A549 (cell line): ENCODE measurements around the gene HDAC3. TPM values are rescaled to one million over a fixed set of nuclear protein-coding genes. Genes with fewer than 3 reads are reported as not detected.

Experiments
- ATAC-seq, 2 experiments: fragments of 200-7000 bp in 1 of 2; fragments of >200 bp in 1 of 2; cut with Nextera tagmentation in 1 of 2; cut with Tn5 transposase in 1 of 2; 3 replicates each; pipeline versions ENCODE4 v1.8.0 to v1.9.1; 2018 to 2020; ENCODE audit warnings: mild to moderate bottlenecking in 1 of 2, moderate library complexity in 1 of 2
- CTCF ChIA-PET: fragments of 300-600 bp; sonication (Branson Sonifier 250); formaldehyde crosslinking; extraction: SDS; loops from one replicate; lab custom pipeline; 2021; ENCODE audit warnings: antibody characterized with exemption, inconsistent platforms; lab: Yijun Ruan, JAX
- POLR2A ChIA-PET: fragments of 350-600 bp; formaldehyde crosslinking; extraction: SDS; loops from one replicate; lab custom pipeline; 2021; ENCODE audit warnings: antibody characterized with exemption, inconsistent platforms; lab: Yijun Ruan, JAX
- DNase-seq, 2 experiments: peaks; one replicate each; pipeline versions ENCODE4 v3.0.0 to v3.0.0-alpha.2; 2011 to 2016; ENCODE audit warnings: low read depth in 1 of 2, low spot score in 1 of 2
- FAIRE-seq: peaks from 2 replicates; lab custom pipeline; 2011; peaks lifted over from hg19 to GRCh38; lab: Jason Lieb, UNC
- H3K27ac ChIP-seq, 2 experiments: fragments of >200 bp; sonication (Bioruptor Twin); formaldehyde crosslinking; 3 replicates each; pipeline ENCODE4 v1.5.1; 2016 to 2017
- H3K4me1 ChIP-seq: fragments of >200 bp; sonication (Bioruptor Twin); formaldehyde crosslinking; 3 replicates; pipeline ENCODE4 v1.6.1; 2016
- H3K4me2 ChIP-seq: fragments of >200 bp; sonication (Bioruptor Twin); formaldehyde crosslinking; 3 replicates; pipeline ENCODE4 v1.6.1; 2016
- H3K4me3 ChIP-seq: fragments of >200 bp; sonication (Bioruptor Twin); formaldehyde crosslinking; 3 replicates; pipeline ENCODE4 v1.5.1; 2016
- H3K9me3 ChIP-seq: fragments of >200 bp; sonication (Bioruptor Twin); formaldehyde crosslinking; 3 replicates; pipeline ENCODE4 v1.6.1; 2016
- BCL3 ChIP-seq: fragments of >200 bp; sonication (Bioruptor Twin); formaldehyde crosslinking; IDR thresholded peaks from 3 replicates; pipeline ENCODE4 v1.6.1; 2016
- CEBPB ChIP-seq, 2 experiments: fragments of >200 bp in 1 of 2; sonication (Bioruptor Twin) in 1 of 2; formaldehyde crosslinking in 1 of 2; IDR thresholded peaks; 2 replicates each; pipeline ENCODE4 v1.6.1; 2012 to 2016
- CHD4 ChIP-seq: fragments of 200-600 bp; sonication (generic); IDR thresholded peaks from 2 replicates; pipeline ENCODE4 v1.6.1; 2016; ENCODE audit warnings: antibody characterized with exemption, mild to moderate bottlenecking, borderline replicate concordance
- CTCF ChIP-seq: fragments of >200 bp; sonication (Bioruptor Twin); formaldehyde crosslinking; IDR thresholded peaks from 3 replicates; pipeline ENCODE4 v1.5.1; 2016
- ESRRA ChIP-seq: fragments of 150-350 bp; IDR thresholded peaks from 2 replicates; pipeline ENCODE4 v1.6.1; 2014; ENCODE audit warnings: mild to moderate bottlenecking, low read length, borderline replicate concordance
- FOSB ChIP-seq: fragments of 250-450 bp; sonication (Bioruptor Pico); IDR thresholded peaks from 2 replicates; pipeline ENCODE4 v1.5.0; 2020; ENCODE audit warnings: mild to moderate bottlenecking, moderate library complexity
- FOSL2 ChIP-seq, 2 experiments: fragments of 450-650 bp in 1 of 2; fragments of >200 bp in 1 of 2; sonication (Bioruptor Twin) in 1 of 2; formaldehyde crosslinking; IDR thresholded peaks; 2 replicates each; pipeline versions ENCODE4 v1.5.0 to v1.6.1; 2016 to 2020; ENCODE audit warnings: mild to moderate bottlenecking in 1 of 2, moderate library complexity in 1 of 2
- FOXS1 ChIP-seq: fragments of 250-450 bp; sonication (Bioruptor Pico); IDR thresholded peaks from 2 replicates; pipeline ENCODE4 v1.5.0; 2020; ENCODE audit warnings: mild to moderate bottlenecking, moderate library complexity
- HDAC2 ChIP-seq: fragments of 200-600 bp; sonication (generic); IDR thresholded peaks from 2 replicates; pipeline ENCODE4 v1.6.1; 2016
- HES2 ChIP-seq: fragments of >200 bp; sonication (Bioruptor Twin); formaldehyde crosslinking; IDR thresholded peaks from 2 replicates; pipeline ENCODE4 v1.6.1; 2016
- HEYL ChIP-seq: fragments of 250-450 bp; sonication (Bioruptor Pico); IDR thresholded peaks from 2 replicates; pipeline ENCODE4 v1.8.0; 2021; ENCODE audit warnings: mild to moderate bottlenecking, moderate library complexity
- HOXB13 ChIP-seq: fragments of 250-450 bp; sonication (Bioruptor Pico); IDR thresholded peaks from 2 replicates; pipeline ENCODE4 v1.5.0; 2020; ENCODE audit warnings: low read depth, mild to moderate bottlenecking, moderate library complexity
- JUN ChIP-seq, 2 experiments: fragments of >200 bp; sonication (Bioruptor Twin); formaldehyde crosslinking; IDR thresholded peaks; 2 replicates in 1 of 2; 3 replicates in 1 of 2; pipeline ENCODE4 v1.6.1; 2016 to 2017
- KDM5A ChIP-seq: fragments of 200-600 bp; sonication (generic); IDR thresholded peaks from 2 replicates; pipeline ENCODE4 v1.6.1; 2016; ENCODE audit warnings: antibody characterized with exemption, mild to moderate bottlenecking
- MAFK ChIP-seq: fragments of 450-650 bp; IDR thresholded peaks from 2 replicates; pipeline ENCODE4 v1.6.1; 2014; ENCODE audit not compliant: partially characterized antibody
- MAX ChIP-seq: IDR thresholded peaks from 2 replicates; pipeline ENCODE4 v1.6.1; 2012
- MAZ ChIP-seq: fragments of 150-350 bp; IDR thresholded peaks from 2 replicates; pipeline ENCODE4 v1.6.1; 2014; ENCODE audit warnings: antibody characterized with exemption, low read depth, low read length, borderline replicate concordance
- NFE2L2 ChIP-seq: fragments of 150-350 bp; conservative IDR thresholded peaks from 2 replicates; pipeline ENCODE4 v1.6.1; 2014; ENCODE audit warnings: low read length
- NR3C1 ChIP-seq: fragments of >200 bp; sonication (Bioruptor Twin); formaldehyde crosslinking; IDR thresholded peaks from 3 replicates; pipeline ENCODE4 v1.6.1; 2017
- PBX3 ChIP-seq: IDR thresholded peaks from 2 replicates; pipeline ENCODE4 v1.6.1; 2012
- POLR2AphosphoS2 ChIP-seq: conservative IDR thresholded peaks from 2 replicates; pipeline ENCODE4 v1.6.1; 2012; ENCODE audit warnings: low read length, improper control_type of control experiment, inconsistent platforms
- RAD21 ChIP-seq, 2 experiments: fragments of >200 bp in 1 of 2; sonication (Bioruptor Twin) in 1 of 2; formaldehyde crosslinking in 1 of 2; IDR thresholded peaks in 1 of 2; conservative IDR thresholded peaks in 1 of 2; 2 replicates in 1 of 2; 3 replicates in 1 of 2; pipeline ENCODE4 v1.6.1; 2012 to 2018; ENCODE audit warnings: inconsistent platforms in 1 of 2
- REST ChIP-seq: fragments of 200-600 bp; sonication (generic); IDR thresholded peaks from 2 replicates; pipeline ENCODE4 v1.6.1; 2016; ENCODE audit warnings: antibody characterized with exemption, mild to moderate bottlenecking, moderate library complexity
- RFX5 ChIP-seq: fragments of 450-650 bp; IDR thresholded peaks from 2 replicates; pipeline ENCODE4 v1.7.1; 2014; ENCODE audit warnings: antibody characterized with exemption, mild to moderate bottlenecking, moderate library complexity
- RNF2 ChIP-seq: fragments of 200-600 bp; sonication (generic); IDR thresholded peaks from 2 replicates; pipeline ENCODE4 v1.6.1; 2016; ENCODE audit warnings: low read depth, mild to moderate bottlenecking, antibody characterized with exemption, moderate library complexity, borderline replicate concordance
- SMC3 ChIP-seq: fragments of >200 bp; sonication (Bioruptor Twin); formaldehyde crosslinking; IDR thresholded peaks from 3 replicates; pipeline ENCODE4 v1.6.1; 2018; ENCODE audit warnings: inconsistent platforms
- TP53 ChIP-seq: fragments of 250-450 bp; sonication (Bioruptor Pico); IDR thresholded peaks from 2 replicates; pipeline ENCODE4 v1.5.0; 2021; ENCODE audit warnings: mild to moderate bottlenecking, moderate library complexity
- ZC3H11A ChIP-seq: fragments of 450-650 bp; IDR thresholded peaks from 2 replicates; pipeline ENCODE4 v1.6.1; 2014; ENCODE audit warnings: antibody characterized with exemption, mild to moderate bottlenecking
- ZNF302 ChIP-seq: fragments of 250-450 bp; sonication (Bioruptor Pico); IDR thresholded peaks from 2 replicates; pipeline ENCODE4 v1.9.0; 2021; ENCODE audit warnings: inconsistent platforms, mild to moderate bottlenecking, moderate library complexity
- WGBS: methylation state at CpG from one replicate; pipeline ENCODE4 v1.1.6; 2017; ENCODE audit errors: missing lambda C conversion rate; 5-methylcytosine and 5-hydroxymethylcytosine counted together
- polyA plus RNA-seq, 4 experiments: library from polyadenylated mRNA; depleted of rRNA in 3 of 4; stranded (reverse); fragments of >200 nt; fragmentation: RNase III in 1 of 4; extraction: RNeasy Plus Mini Kit Qiagen cat#74134 plus additional on column Dnase treatment in 1 of 4; gene quantifications; 2 replicates in 3 of 4; 3 replicates in 1 of 4; pipeline ENCODE4 v1.2.3, GENCODE V29; 2011 to 2017

HDAC3 gene
- polyA plus RNA-seq, 2 of the 4 experiments (the other 2 are of a cell fraction), result 51.1 to 67.3 TPM

GRCh38 chr5:141641634-141642267, 5.1 kb upstream of the HDAC3 start:
- ChIA-PET CTCF (interaction anchor here (0.9 to 4.1 kb wide), 13 partner anchors 9 to 311 kb away, joined by 3 to 21 read pairs (median 4); partner anchors contain the start of genes DIAPH1 and PCDHGA1), POLR2A (no interaction called here)
- Histone ChIP-seq H3K4me1 (peaks cover 13% of the 10 kb centered on the region; the same call in 2 of the 3 replicates), H3K27ac (no peak overlapping the region), H3K9me3 (no peaks in the 10 kb centered on the region), H3K4me3 (no peak overlapping the region), H3K4me2 (peak overlapping the region; percentile 18; the same call in 1 of the 3 replicates)
- DNase-seq (peak; percentile 71 to 89), FAIRE-seq (no peak), ATAC-seq (peak; percentile 28 to 54; a peak in 3 of 6 replicates)
- WGBS, result 100% methylated on average over 2 of the region's 2 CpGs
- TF ChIP-seq NFE2L2 (peak; percentile 39; the same call in 1 of the 2 replicates), RNF2 (no peak), HOXB13 (CRISPR knock-in tag) (no peak), NR3C1 (no peak), FOSB (CRISPR knock-in tag) (no peak), CTCF (peak; percentile 32; the same call in 2 of the 3 replicates), FOSL2 (IDR thresholded peaks at IDR 0.05) (no peak), FOSL2 (CRISPR knock-in tag; IDR thresholded peaks at IDR 0.05) (peak; percentile 52), PBX3 (no peak), SMC3 (peak; percentile 25; the same call in 1 of the 3 replicates), MAFK (peak; percentile 80), CEBPB (IDR thresholded peaks at IDR 0.05) (0 out of 4 replicates have a peak, but pooled peaks of 1 of the 2 experiments have one; percentile 5), ZC3H11A (no peak), RAD21 (conservative IDR thresholded peaks at IDR 0.05 in 1 of 2, IDR thresholded peaks at IDR 0.05 in 1 of 2) (peak; percentile 11 to 15; a peak in 1 of 5 replicates), TP53 (CRISPR knock-in tag) (no peak)

GRCh38 chr5:141640698-141641097, 4.0 kb upstream of the HDAC3 start:
- WGBS, result 86% methylated on average over 8 of the region's 9 CpGs
- DNase-seq (no peak), ATAC-seq (no peak), FAIRE-seq (no peak)
- Histone ChIP-seq H3K4me1 (peaks cover 16% of the 10 kb centered on the region), H3K9me3 (no peaks in the 10 kb centered on the region), H3K4me3 (no peak overlapping the region), H3K27ac (no peak overlapping the region), H3K4me2 (no peak overlapping the region)
- ChIA-PET CTCF (interaction anchor here (0.7 to 3.6 kb wide), 9 partner anchors 9 to 48 kb away, joined by 3 to 21 read pairs (median 5); partner anchors contain the start of gene DIAPH1), POLR2A (no interaction called here)
- TF ChIP-seq MAZ (no peak), HEYL (no peak), REST (no peak), ZNF302 (CRISPR knock-in tag) (no peak), ESRRA (no peak), CHD4 (no peak), RFX5 (no peak), KDM5A (no peak), MAX (no peak), FOXS1 (CRISPR knock-in tag) (no peak), HDAC2 (no peak), HES2 (no peak), POLR2AphosphoS2 (no peak), JUN (IDR thresholded peaks at IDR 0.05) (no peak), NFE2L2 (no peak), BCL3 (no peak)
